ENCODE data around the gene ABCC11. TPM values are rescaled to one million over a fixed set of nuclear protein-coding genes. Genes with fewer than 3 reads are reported as not detected.
"Not testable (repeated sequence)": the region's sequence is repeated elsewhere in the genome, so short reads cannot be mapped to it uniquely, and the experiment has no call there.

ABCC11 gene
- total RNA-seq, 1 experiment from 2014 or later: not detected

- DNase-seq (ENCODE audit: low read depth): no peak
These were observed 43.1 kb downstream of the ABCC11 start for GRCh38 chr16:48203974-48204824.

- no peak for DNase-seq (ENCODE audit: low read depth)
These were observed 45.7 kb downstream of the ABCC11 start for GRCh38 chr16:48201515-48202201.

GRCh38 chr16:48197294-48197693 lies 50.0 kb downstream of the ABCC11 start:
- no peak for DNase-seq (ENCODE audit: low read depth)

- no peak for DNase-seq (ENCODE audit: low read depth)
These were observed 52.3 kb downstream of the ABCC11 start for GRCh38 chr16:48194828-48195556.

- DNase-seq (ENCODE audit: low read depth): no peak
These were observed 53.5 kb downstream of the ABCC11 start for GRCh38 chr16:48193846-48194245.

GRCh38 chr16:48188449-48189102 lies 58.8 kb downstream of the ABCC11 start:
- no peak for DNase-seq (ENCODE audit: low read depth)

- DNase-seq (ENCODE audit: low read depth): no peak
These were observed 59.6 kb downstream of the ABCC11 start for GRCh38 chr16:48187779-48188178.

- peak; percentile 29 for DNase-seq (ENCODE audit: low read depth)
These were observed 62.7 kb downstream of the ABCC11 start for GRCh38 chr16:48184681-48185080.

GRCh38 chr16:48182979-48183537 lies 64.3 kb downstream of the ABCC11 start:
- DNase-seq (ENCODE audit: low read depth): no peak

- not testable (repeated sequence) for DNase-seq (ENCODE audit: low read depth)
These were observed 65.4 kb downstream of the ABCC11 start for GRCh38 chr16:48181746-48182520.

- no peak for DNase-seq (ENCODE audit: low read depth)
These were observed 66.4 kb downstream of the ABCC11 start for GRCh38 chr16:48180868-48181480.

GRCh38 chr16:48176635-48177408 lies 70.5 kb downstream of the ABCC11 start:
- no peak for DNase-seq (ENCODE audit: low read depth)

GRCh38 chr16:48173889-48174288 lies 73.5 kb downstream of the ABCC11 start:
- no peak for DNase-seq (ENCODE audit: low read depth)

- DNase-seq (ENCODE audit: low read depth): no peak
These were observed 74.7 kb downstream of the ABCC11 start for GRCh38 chr16:48172682-48173081.

GRCh38 chr16:48169896-48170295 lies 77.4 kb downstream of the ABCC11 start:
- DNase-seq (ENCODE audit: low read depth): no peak

GRCh38 chr16:48168075-48168474 lies 79.3 kb downstream of the ABCC11 start:
- no peak for DNase-seq (ENCODE audit: low read depth)

- not testable (repeated sequence) for DNase-seq (ENCODE audit: low read depth)
These were observed 80.7 kb downstream of the ABCC11 start for GRCh38 chr16:48166617-48167016.

GRCh38 chr16:48165961-48166578 lies 81.3 kb downstream of the ABCC11 start:
- DNase-seq (ENCODE audit: low read depth): no peak

Measured in Daoy (cell line).